ENCODE results near the gene UXT.

GRCh38 chrX:47637546-47638195 is 21.3 kb downstream of the UXT start:
- TF ChIP-seq CTCF (IDR thresholded peaks at IDR 0.05; ENCODE audit: extremely low read depth in 1 of 2, insufficient read depth in 1 of 2, low read depth in 1 of 2, low read length in 2 of 2) (peak; percentile 34 to 56), POLR2A (IDR thresholded peaks at IDR 0.05; ENCODE audit: low read depth, low read length) (no peak), EZH2 (IDR thresholded peaks at IDR 0.05; ENCODE audit: borderline replicate concordance, low read depth, low read length, severe bottlenecking) (no peak), MAX (IDR thresholded peaks at IDR 0.05; ENCODE audit: insufficient read depth, insufficient read length) (no peak), POLR2AphosphoS5 (IDR thresholded peaks at IDR 0.05; ENCODE audit: insufficient read depth, low read depth, low read length) (peak; percentile 24)

Data from endothelial cell of umbilical vein (primary cell).